Activated CD4-positive, alpha-beta T cell treated with anti-CD3 and anti-CD28 coated beads for 36 hours (primary cell): ENCODE measurements around the gene DCAF17. TPM values are rescaled to one million over a fixed set of nuclear protein-coding genes. Genes with fewer than 3 reads are reported as not detected.
A peak's percentile ranks its signal among the peaks of the same experiment; 100 is the strongest.

Experiments
- ATAC-seq: fragments of 200-7000 bp; cut with Tn5 transposase; one replicate; pipeline ENCODE4 v1.10.0; 2021; ENCODE audit warnings: mild to moderate bottlenecking, moderate library complexity
- CTCF ChIA-PET: fragments of 350-600 bp; sonication (Branson Sonifier 250); formaldehyde crosslinking; loops from one replicate; lab custom pipeline; 2021; ENCODE audit warnings: antibody characterized with exemption; lab: Charles Lee
- POLR2A ChIA-PET: fragments of 350-600 bp; sonication (Branson Sonifier 250); formaldehyde crosslinking; loops from one replicate; lab custom pipeline; 2021; ENCODE audit warnings: antibody characterized with exemption, inconsistent platforms; lab: Charles Lee
- DNase-seq: peaks from one replicate; pipeline ENCODE4 v3.0.0-alpha.2; 2020
- H3K27ac Mint-ChIP-seq: one replicate; pipeline ENCODE4 v1.8.0; 2021; ENCODE audit warnings: mixed read lengths
- H3K27me3 Mint-ChIP-seq: one replicate; pipeline ENCODE4 v1.8.0; 2021; ENCODE audit warnings: mixed read lengths
- H3K36me3 Mint-ChIP-seq: one replicate; pipeline ENCODE4 v1.8.0; 2021; ENCODE audit warnings: low read depth, mixed read lengths
- H3K4me1 Mint-ChIP-seq: one replicate; pipeline ENCODE4 v1.8.0; 2021; ENCODE audit warnings: mixed read lengths
- H3K4me3 Mint-ChIP-seq: one replicate; pipeline ENCODE4 v1.8.0; 2021; ENCODE audit warnings: mild to moderate bottlenecking, moderate library complexity, mixed read lengths
- H3K9me3 Mint-ChIP-seq: one replicate; pipeline ENCODE4 v1.8.0; 2021; ENCODE audit warnings: low read depth, mixed read lengths
- intact Hi-C, 2 experiments: fragments of 100-400 bp; cut with DNase I in 1 of 2; cut with micrococcal nuclease in 1 of 2; formaldehyde crosslinking; loops; one replicate each; pipeline versions ENCODE4 v1.14.2 to v1.15.1; 2022 to 2024; cut with DNase I, micrococcal nuclease
- total RNA-seq, 2 experiments: library from RNA; stranded (reverse); gene quantifications; one replicate each; pipeline ENCODE4 v1.2.3, GENCODE V29; 2021

Gene DCAF17
- total RNA-seq, 2 experiments from 2014 or later = 18.3 TPM

DNA sequence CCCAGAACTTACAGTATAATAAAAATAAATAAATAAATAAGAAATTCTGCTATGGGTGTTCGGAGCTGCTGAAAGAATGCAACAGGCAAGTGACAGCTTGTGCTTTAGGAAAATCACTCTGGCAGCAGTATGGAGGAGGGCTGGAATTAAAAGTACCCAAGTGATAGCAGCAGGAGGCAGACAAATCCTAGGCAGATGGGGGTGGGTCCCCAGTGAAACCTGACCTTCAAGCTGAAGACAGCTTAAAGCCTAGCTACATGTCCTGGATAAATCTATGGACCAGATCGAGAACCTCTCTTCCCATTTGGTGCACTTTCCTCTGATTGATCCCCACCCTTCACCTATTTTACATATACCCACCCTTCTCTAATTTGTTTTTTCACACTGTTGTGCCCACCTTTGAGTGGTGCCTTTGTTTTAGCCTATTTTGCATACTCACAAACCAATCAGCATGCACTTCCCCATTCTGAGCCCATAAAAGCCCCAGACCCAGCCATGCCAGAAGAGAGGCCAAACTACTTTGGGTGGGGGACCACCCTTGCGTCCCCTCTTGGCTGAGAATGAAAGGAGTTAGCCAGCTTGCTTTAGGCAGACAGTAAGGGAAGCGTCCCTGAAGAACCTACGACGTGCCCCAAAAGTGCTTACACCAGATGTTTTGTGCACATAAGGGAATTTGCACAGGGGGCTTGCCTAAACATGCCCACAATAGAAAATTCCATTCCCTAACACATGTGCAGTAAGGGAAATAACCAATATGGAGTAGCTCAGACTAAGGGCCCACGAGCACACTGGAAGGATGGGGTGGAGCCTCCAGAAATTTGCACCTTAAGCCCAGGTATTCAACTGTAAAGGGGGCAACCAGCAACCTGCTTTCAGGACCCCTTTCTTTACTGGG, 3.3 kb upstream of the DCAF17 start:
- peaks cover 31% of the 10 kb centered on the region for H3K4me1 Mint-ChIP-seq

DNA sequence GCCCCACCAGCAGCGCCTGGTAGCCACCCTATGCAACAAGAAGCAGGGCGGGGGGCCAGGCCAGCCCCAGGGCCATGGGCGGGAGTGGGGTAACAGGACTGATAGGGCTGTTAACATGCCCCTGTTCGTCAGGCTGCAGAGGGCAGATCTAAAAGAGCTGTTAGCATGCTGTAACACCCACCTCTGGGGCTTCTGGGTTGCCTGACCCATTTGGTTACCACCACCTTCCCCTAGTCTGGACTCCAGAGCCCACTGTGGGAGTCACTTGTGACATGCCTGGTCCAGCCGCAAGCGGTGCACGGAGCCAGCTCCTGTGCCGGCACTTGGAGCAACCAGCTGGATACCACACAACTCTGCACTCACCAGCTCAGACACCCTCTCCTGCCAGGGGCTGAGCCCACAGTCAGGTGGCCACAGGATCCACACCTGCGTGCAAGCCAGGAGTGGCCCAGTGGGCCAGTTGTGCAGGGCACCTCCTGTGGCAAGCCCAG, 2.3 kb upstream of the DCAF17 start:
- ATAC-seq (no peak), DNase-seq (no peak)
- ChIA-PET CTCF (interaction anchor here (0.7 to 6.4 kb wide), 5 partner anchors 10 to 270 kb away, joined by 3 to 41 read pairs (median 4); partner anchors contain the start of gene TLK1), POLR2A (interaction anchor here (1.1 to 3.1 kb wide), 2 partner anchors 16 to 502 kb away, joined by 3 to 17 read pairs; partner anchors contain the start of gene GORASP2)
- H3K9me3 Mint-ChIP-seq = peaks cover 2% of the 10 kb centered on the region
- peak overlapping the region; percentile 93 for H3K4me3 Mint-ChIP-seq
- H3K4me1 Mint-ChIP-seq = peaks cover 39% of the 10 kb centered on the region
- peak overlapping the region; percentile 95 for H3K27ac Mint-ChIP-seq
- intact Hi-C loops = loop anchor here (2.0 to 10.0 kb wide), 4 partner anchors 113 to 1003 kb away; partner anchors contain the start of gene HAT1 (in 1 of the 2)
- H3K27me3 Mint-ChIP-seq = no peaks in the 10 kb centered on the region
- peaks cover 49% of the 10 kb centered on the region for H3K36me3 Mint-ChIP-seq

More for the DNA sequence above, 3.3 kb upstream of the DCAF17 start:
- H3K27ac Mint-ChIP-seq = no peak overlapping the region
- POLR2A ChIA-PET = interaction anchor here (1.1 kb wide), 1 partner anchor 252 kb away, joined by 3 read pairs; no protein-coding TSS in a partner anchor
- intact Hi-C loops = loop anchor here (5.0 to 10.0 kb wide), 3 partner anchors 168 to 1004 kb away; partner anchors contain the start of gene HAT1 (in 1 of the 2)
- no peak for ATAC-seq
- no peak overlapping the region for H3K4me3 Mint-ChIP-seq
- DNase-seq = no peak
- CTCF ChIA-PET = interaction anchor here (0.7 to 6.4 kb wide), 5 partner anchors 9 to 269 kb away, joined by 3 to 41 read pairs (median 4); partner anchors contain the start of gene TLK1
- H3K9me3 Mint-ChIP-seq = peaks cover 2% of the 10 kb centered on the region
- H3K27me3 Mint-ChIP-seq = no peaks in the 10 kb centered on the region
- peaks cover 42% of the 10 kb centered on the region for H3K36me3 Mint-ChIP-seq

GRCh38 chr2:171432206-171432968, 1.6 kb upstream of the DCAF17 start:
- H3K36me3 Mint-ChIP-seq = peaks cover 50% of the 10 kb centered on the region
- peaks cover 2% of the 10 kb centered on the region for H3K9me3 Mint-ChIP-seq
- ChIA-PET POLR2A (interaction anchor here (1.1 to 3.1 kb wide), 2 partner anchors 16 to 503 kb away, joined by 3 to 17 read pairs; partner anchors contain the start of gene GORASP2), CTCF (interaction anchor here (0.8 to 6.4 kb wide), 6 partner anchors 10 to 503 kb away, joined by 3 to 41 read pairs (median 8); partner anchors contain the start of genes GORASP2 and TLK1)
- peak overlapping the region; percentile 93 for H3K4me3 Mint-ChIP-seq
- H3K27ac Mint-ChIP-seq = peak overlapping the region; percentile 95
- DNase-seq = no peak
- intact Hi-C loops = loop anchor here (2.0 to 10.0 kb wide), 4 partner anchors 114 to 1002 kb away; partner anchors contain the start of gene HAT1 (in 1 of the 2)
- ATAC-seq = no peak
- no peaks in the 10 kb centered on the region for H3K27me3 Mint-ChIP-seq
- peaks cover 43% of the 10 kb centered on the region for H3K4me1 Mint-ChIP-seq

GRCh38 chr2:171432969-171433762, 860 bp upstream of the DCAF17 start:
- POLR2A ChIA-PET = interaction anchor here (0.6 to 3.1 kb wide), 5 partner anchors 12 to 504 kb away, joined by 3 to 17 read pairs (median 6); partner anchors contain the start of gene GORASP2
- H3K36me3 Mint-ChIP-seq = peaks cover 56% of the 10 kb centered on the region

GRCh38 chr2:171433763-171434012, 338 bp upstream of the DCAF17 start, which contains the start of gene METTL8:
TSS of gene METTL8 (minus strand) at chr2:171433990. CDS start at chr2:171392185, 41,805 bp downstream.
- Mint-ChIP-seq H3K4me1 (peaks cover 50% of the 10 kb centered on the region), H3K9me3 (peaks cover 2% of the 10 kb centered on the region), H3K36me3 (peaks cover 60% of the 10 kb centered on the region)

More at GRCh38 chr2:171432969-171433762, 860 bp upstream of the DCAF17 start:
- DNase-seq = peak; percentile 71
- intact Hi-C loops = loop anchor here (1.0 to 10.0 kb wide), 5 partner anchors 12 to 1002 kb away; partner anchors contain the start of gene HAT1 (in 1 of the 2)
- Mint-ChIP-seq H3K4me3 (peak overlapping the region; percentile 93), H3K27ac (peak overlapping the region; percentile 95), H3K9me3 (peaks cover 2% of the 10 kb centered on the region), H3K4me1 (peaks cover 49% of the 10 kb centered on the region), H3K27me3 (no peaks in the 10 kb centered on the region)
- CTCF ChIA-PET = interaction anchor here (0.5 to 6.4 kb wide), 13 partner anchors 11 to 1489 kb away, joined by 3 to 41 read pairs (median 4); partner anchors contain the start of genes GORASP2 and TLK1
- ATAC-seq = peak; percentile 15

GRCh38 chr2:171436307-171436706, 2.3 kb downstream of the DCAF17 start:
- no peak for ATAC-seq
- intact Hi-C loops = loop anchor here in 1 of 2 experiments (10.0 kb wide), 2 partner anchors 488 to 998 kb away; partner anchors contain the start of gene HAT1

More at GRCh38 chr2:171433763-171434012, 338 bp upstream of the DCAF17 start, which contains the start of gene METTL8:
- H3K4me3 Mint-ChIP-seq = peak within 1 kb of the TSS; percentile 93
- no peak for ATAC-seq
- ChIA-PET CTCF (interaction anchor here (0.5 to 6.4 kb wide), 13 partner anchors 11 to 1490 kb away, joined by 3 to 41 read pairs (median 3); partner anchors contain the start of gene GORASP2), POLR2A (interaction anchor here (0.6 to 3.1 kb wide), 5 partner anchors 11 to 504 kb away, joined by 5 to 17 read pairs (median 6); partner anchors contain the start of gene GORASP2)
- no peaks in the 10 kb centered on the region for H3K27me3 Mint-ChIP-seq
- intact Hi-C loops = loop anchor here (1.0 to 10.0 kb wide), 14 partner anchors 12 to 1123 kb away; partner anchors contain the start of genes GORASP2 (in 2 of the 2), HAT1 (in 1 of the 2), PDK1 (in 1 of the 2) and TLK1 (in 1 of the 2)
- DNase-seq = no peak
- peak within 1 kb of the TSS; percentile 95 for H3K27ac Mint-ChIP-seq

GRCh38 chr2:171441470-171441869, 7.4 kb downstream of the DCAF17 start:
- no peak for DNase-seq
- CTCF ChIA-PET = no interaction called here
- intact Hi-C loops = no loop called here
- Mint-ChIP-seq H3K36me3 (peaks cover 56% of the 10 kb centered on the region), H3K27me3 (no peaks in the 10 kb centered on the region), H3K4me3 (no peak overlapping the region), H3K9me3 (no peaks in the 10 kb centered on the region), H3K27ac (no peak overlapping the region), H3K4me1 (peaks cover 19% of the 10 kb centered on the region)
- POLR2A ChIA-PET = interaction anchor here (0.7 kb wide), 1 partner anchor 283 kb away, joined by 4 read pairs; no protein-coding TSS in a partner anchor
- ATAC-seq = no peak

More at GRCh38 chr2:171436307-171436706, 2.3 kb downstream of the DCAF17 start:
- Mint-ChIP-seq H3K4me3 (no peak overlapping the region), H3K27ac (no peak overlapping the region), H3K4me1 (peaks cover 50% of the 10 kb centered on the region), H3K36me3 (peaks cover 68% of the 10 kb centered on the region), H3K27me3 (no peaks in the 10 kb centered on the region), H3K9me3 (no peaks in the 10 kb centered on the region)
- no peak for DNase-seq
- CTCF ChIA-PET = interaction anchor here (0.6 to 1.2 kb wide), 2 partner anchors 19 to 417 kb away, joined by 3 to 4 read pairs; no protein-coding TSS in a partner anchor
- POLR2A ChIA-PET = no interaction called here

- no peak overlapping the region for H3K4me3 Mint-ChIP-seq
- ATAC-seq = no peak
- H3K9me3 Mint-ChIP-seq = no peaks in the 10 kb centered on the region
- ChIA-PET POLR2A (no interaction called here), CTCF (interaction anchor here (0.6 kb wide), 1 partner anchor 285 kb away, joined by 4 read pairs; no protein-coding TSS in a partner anchor)
- peak; percentile 10 for DNase-seq
- H3K27me3 Mint-ChIP-seq = no peaks in the 10 kb centered on the region
- H3K36me3 Mint-ChIP-seq = peaks cover 35% of the 10 kb centered on the region
- intact Hi-C loops = no loop called here
- H3K27ac Mint-ChIP-seq = no peak overlapping the region
- no peaks in the 10 kb centered on the region for H3K4me1 Mint-ChIP-seq
Observed at GRCh38 chr2:171447675-171448074, 13.6 kb downstream of the DCAF17 start.

GRCh38 chr2:171451074-171451473, 17.0 kb downstream of the DCAF17 start:
- POLR2A ChIA-PET = no interaction called here
- Mint-ChIP-seq H3K27me3 (no peaks in the 10 kb centered on the region), H3K4me1 (peaks cover 2% of the 10 kb centered on the region), H3K27ac (no peak overlapping the region), H3K4me3 (no peak overlapping the region), H3K9me3 (peaks cover 2% of the 10 kb centered on the region), H3K36me3 (peaks cover 40% of the 10 kb centered on the region)
- CTCF ChIA-PET = interaction anchor here (1.2 kb wide), 1 partner anchor 7 kb away, joined by 3 read pairs; no protein-coding TSS in a partner anchor
- ATAC-seq (no peak), DNase-seq (no peak)
- intact Hi-C loops = no loop called here
